Thyroid gland (tissue), 4 donors: Measurements from ENCODE around the gene DMD.

Source experiments
- POLR2A ChIP-seq, 2 donors: fragments of 450-650 bp; IDR thresholded peaks; one replicate each; pipeline ENCODE4 v1.6.1; 2017; ENCODE audit warnings: antibody characterized with exemption in 2 of 2, mild to moderate bottlenecking in 2 of 2, moderate library complexity in 1 of 2
- TF ChIP-seq, protein P1 (sequence below), 6 experiments: fragments of 200-600 bp in 3 of 6; fragments of 450-650 bp in 3 of 6; sonication (generic) in 3 of 6; IDR thresholded peaks; one replicate each; pipeline ENCODE4 v1.5.1; 2016 to 2019; ENCODE audit warnings: antibody characterized with exemption in 6 of 6, mild to moderate bottlenecking in 2 of 6, inconsistent platforms in 1 of 6, moderate library complexity in 1 of 6

DNA sequence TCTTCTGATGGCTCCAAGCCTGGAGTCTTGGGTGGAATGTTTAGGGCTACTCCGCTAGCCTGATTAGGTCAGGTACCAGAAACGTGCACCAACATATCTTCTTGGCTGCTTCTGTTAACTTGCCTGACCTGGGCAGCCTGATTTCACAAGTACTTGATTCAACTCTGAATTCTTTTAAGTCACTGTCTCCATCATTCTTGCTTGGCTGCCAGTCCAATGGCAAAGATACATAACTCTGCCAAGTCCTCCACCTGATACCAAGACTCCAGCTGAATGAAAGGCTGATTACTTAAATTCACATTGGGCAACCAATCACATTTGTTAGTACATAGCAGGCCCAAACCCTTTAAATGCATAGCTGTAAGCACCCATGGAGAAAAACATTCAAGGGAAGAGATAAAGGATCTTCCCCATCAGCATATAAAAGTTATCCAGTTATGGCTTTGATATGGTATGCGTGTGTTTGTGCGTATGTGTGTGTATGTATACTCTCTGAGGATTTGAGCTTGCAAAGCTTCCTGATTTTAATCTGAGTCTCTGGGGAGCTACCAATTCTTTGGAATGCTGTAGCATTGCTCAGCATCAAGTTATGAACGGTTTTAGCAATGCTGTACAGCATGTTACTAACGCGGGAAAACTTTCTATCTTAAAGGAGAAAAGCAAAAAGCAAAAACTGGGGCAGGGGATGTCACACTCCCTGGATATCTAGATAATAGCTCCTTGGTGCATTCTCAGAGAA lies 917.2 kb downstream of the DMD start:
- TF ChIP-seq, protein P1, sequence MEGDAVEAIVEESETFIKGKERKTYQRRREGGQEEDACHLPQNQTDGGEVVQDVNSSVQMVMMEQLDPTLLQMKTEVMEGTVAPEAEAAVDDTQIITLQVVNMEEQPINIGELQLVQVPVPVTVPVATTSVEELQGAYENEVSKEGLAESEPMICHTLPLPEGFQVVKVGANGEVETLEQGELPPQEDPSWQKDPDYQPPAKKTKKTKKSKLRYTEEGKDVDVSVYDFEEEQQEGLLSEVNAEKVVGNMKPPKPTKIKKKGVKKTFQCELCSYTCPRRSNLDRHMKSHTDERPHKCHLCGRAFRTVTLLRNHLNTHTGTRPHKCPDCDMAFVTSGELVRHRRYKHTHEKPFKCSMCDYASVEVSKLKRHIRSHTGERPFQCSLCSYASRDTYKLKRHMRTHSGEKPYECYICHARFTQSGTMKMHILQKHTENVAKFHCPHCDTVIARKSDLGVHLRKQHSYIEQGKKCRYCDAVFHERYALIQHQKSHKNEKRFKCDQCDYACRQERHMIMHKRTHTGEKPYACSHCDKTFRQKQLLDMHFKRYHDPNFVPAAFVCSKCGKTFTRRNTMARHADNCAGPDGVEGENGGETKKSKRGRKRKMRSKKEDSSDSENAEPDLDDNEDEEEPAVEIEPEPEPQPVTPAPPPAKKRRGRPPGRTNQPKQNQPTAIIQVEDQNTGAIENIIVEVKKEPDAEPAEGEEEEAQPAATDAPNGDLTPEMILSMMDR (IDR thresholded peaks at IDR 0.05), result no peak
- TF ChIP-seq POLR2A (IDR thresholded peaks at IDR 0.05), result no peak
